H9 (cell line): ENCODE measurements around the gene ZBTB8OS. TPM values are rescaled to one million over a fixed set of nuclear protein-coding genes. Genes with fewer than 3 reads are reported as not detected.
"Not testable (repeated sequence)": the region's sequence is repeated elsewhere in the genome, so short reads cannot be mapped to it uniquely, and the experiment has no call there.

Experiments used
- DNase-seq: peaks from one replicate; pipeline ENCODE4 v3.0.0-alpha.2; 2017
- H2AFZ ChIP-seq: one replicate; pipeline ENCODE4 v1.6.1; 2013; ENCODE audit warnings: mild to moderate bottlenecking, low read length, control low read depth, moderate library complexity
- H2AK5ac ChIP-seq: 2 replicates; pipeline ENCODE4 v1.6.1; 2013; ENCODE audit warnings: low read length, control low read depth, mixed read lengths; ENCODE audit not compliant: insufficient read length
- H2BK120ac ChIP-seq: one replicate; pipeline ENCODE4 v1.6.1; 2013; ENCODE audit warnings: low read depth, mild to moderate bottlenecking, low read length, control low read depth, inconsistent platforms; ENCODE audit not compliant: poor library complexity, severe bottlenecking
- H2BK12ac ChIP-seq: 2 replicates; pipeline ENCODE4 v1.6.1; 2013; ENCODE audit warnings: low read length, control low read depth, mixed read lengths, low read depth; ENCODE audit not compliant: insufficient read length
- H2BK15ac ChIP-seq: 2 replicates; pipeline ENCODE4 v1.6.1; 2013; ENCODE audit warnings: low read depth, low read length, control low read depth
- H2BK20ac ChIP-seq: one replicate; pipeline ENCODE4 v1.6.1; 2013; ENCODE audit warnings: low read depth, mild to moderate bottlenecking, low read length, control low read depth, inconsistent platforms; ENCODE audit not compliant: poor library complexity, severe bottlenecking
- H2BK5ac ChIP-seq: 2 replicates; pipeline ENCODE4 v1.6.1; 2013; ENCODE audit warnings: low read length, control low read depth, mixed read lengths; ENCODE audit not compliant: insufficient read length
- H3K14ac ChIP-seq: 2 replicates; pipeline ENCODE4 v1.6.1; 2013; ENCODE audit warnings: low read length, control low read depth; ENCODE audit not compliant: insufficient read depth
- H3K18ac ChIP-seq: 2 replicates; pipeline ENCODE4 v1.6.1; 2013; ENCODE audit warnings: low read depth, mild to moderate bottlenecking, mixed read lengths, low read length, control low read depth; ENCODE audit not compliant: insufficient read length
- H3K23ac ChIP-seq: 2 replicates; pipeline ENCODE4 v1.6.1; 2013; ENCODE audit warnings: low read length, control low read depth, mixed read lengths, low read depth; ENCODE audit not compliant: insufficient read length
- H3K23me2 ChIP-seq: 2 replicates; pipeline ENCODE4 v1.6.1; 2013; ENCODE audit warnings: low read depth, mild to moderate bottlenecking, mixed read lengths, low read length, control low read depth; ENCODE audit not compliant: insufficient read length, poor library complexity, severe bottlenecking
- H3K27ac ChIP-seq: 2 replicates; pipeline ENCODE4 v1.5.1; 2013; ENCODE audit warnings: low read length, control low read depth, mixed read lengths, low read depth; ENCODE audit not compliant: insufficient read length
- H3K27me3 ChIP-seq: 2 replicates; pipeline ENCODE4 v1.6.1; 2013; ENCODE audit warnings: low read length, control low read depth, inconsistent platforms; ENCODE audit not compliant: insufficient read depth
- H3K4ac ChIP-seq: 2 replicates; pipeline ENCODE4 v1.6.1; 2013; ENCODE audit warnings: low read depth, mild to moderate bottlenecking, control low read depth, inconsistent platforms, low read length, moderate library complexity
- H3K4me1 ChIP-seq: 2 replicates; pipeline ENCODE4 v1.6.1; 2013; ENCODE audit warnings: low read length, control low read depth, inconsistent platforms; ENCODE audit not compliant: insufficient read depth
- H3K4me2 ChIP-seq: 2 replicates; pipeline ENCODE4 v1.6.1; 2013; ENCODE audit warnings: low read length, control low read depth, mixed read lengths; ENCODE audit not compliant: insufficient read length, insufficient read depth
- H3K56ac ChIP-seq: 2 replicates; pipeline ENCODE4 v1.6.1; 2013; ENCODE audit warnings: low read depth, mild to moderate bottlenecking, mixed read lengths, low read length, control low read depth; ENCODE audit not compliant: insufficient read length
- H3K79me1 ChIP-seq: 2 replicates; pipeline ENCODE4 v1.6.1; 2013; ENCODE audit warnings: low read depth, mild to moderate bottlenecking, moderate library complexity, low read length, control low read depth, inconsistent platforms; ENCODE audit not compliant: insufficient read depth, poor library complexity, severe bottlenecking
- H3K79me2 ChIP-seq: 2 replicates; pipeline ENCODE4 v1.6.1; 2013; ENCODE audit warnings: low read length, control low read depth, inconsistent platforms; ENCODE audit not compliant: insufficient read depth
- H3K9ac ChIP-seq: 2 replicates; pipeline ENCODE4 v1.6.1; 2013; ENCODE audit warnings: low read length, control low read depth, mixed read lengths; ENCODE audit not compliant: insufficient read length; ENCODE audit errors: extremely low read depth
- H3K9me3 ChIP-seq: one replicate; pipeline ENCODE4 v1.6.1; 2013; ENCODE audit warnings: low read depth, low read length, inconsistent platforms; ENCODE audit not compliant: control insufficient read depth
- H3T11ph ChIP-seq: one replicate; pipeline ENCODE4 v1.6.1; 2013; ENCODE audit warnings: mild to moderate bottlenecking, low read length, control low read depth, inconsistent platforms
- H4K20me1 ChIP-seq: one replicate; pipeline ENCODE4 v1.6.1; 2013; ENCODE audit not compliant: control insufficient read depth, insufficient read length, insufficient read depth
- H4K5ac ChIP-seq: 2 replicates; pipeline ENCODE4 v1.6.1; 2013; ENCODE audit warnings: low read depth, mild to moderate bottlenecking, mixed read lengths, low read length, control low read depth; ENCODE audit not compliant: insufficient read length
- H4K8ac ChIP-seq: replicated peaks from 2 replicates; pipeline ENCODE4 v1.6.1; 2013; ENCODE audit warnings: low read length, control low read depth, mixed read lengths, low read depth; ENCODE audit not compliant: insufficient read length
- H4K91ac ChIP-seq: 2 replicates; pipeline ENCODE4 v1.6.1; 2013; ENCODE audit warnings: low read depth, mild to moderate bottlenecking, moderate library complexity, mixed read lengths, low read length, control low read depth; ENCODE audit not compliant: insufficient read length
- H3K27ac Mint-ChIP-seq, 3 experiments: 2 replicates in 2 of 3; 3 replicates in 1 of 3; pipeline ENCODE4 v1.8.0; 2020 to 2021; ENCODE audit warnings: mixed read lengths in 3 of 3, mild to moderate bottlenecking in 1 of 3, moderate library complexity in 1 of 3
- H3K27me3 Mint-ChIP-seq: 2 replicates; pipeline ENCODE4 v1.8.0; 2021; ENCODE audit warnings: low read depth, mild to moderate bottlenecking, moderate library complexity, mixed read lengths
- H3K36me3 Mint-ChIP-seq, 3 experiments: 2 replicates in 2 of 3; 3 replicates in 1 of 3; pipeline ENCODE4 v1.8.0; 2020 to 2021; ENCODE audit warnings: low read depth in 3 of 3, mixed read lengths in 3 of 3; ENCODE audit not compliant: insufficient read depth in 1 of 3
- H3K4me1 Mint-ChIP-seq, 2 experiments: 2 replicates each; pipeline ENCODE4 v1.8.0; 2020; ENCODE audit warnings: mixed read lengths in 2 of 2
- H3K4me3 Mint-ChIP-seq, 2 experiments: 2 replicates in 1 of 2; 3 replicates in 1 of 2; pipeline ENCODE4 v1.8.0; 2020 to 2021; ENCODE audit warnings: mild to moderate bottlenecking in 2 of 2, mixed read lengths in 2 of 2, moderate library complexity in 1 of 2
- H3K9me3 Mint-ChIP-seq, 2 experiments: 2 replicates in 1 of 2; 3 replicates in 1 of 2; pipeline ENCODE4 v1.8.0; 2020; ENCODE audit warnings: mild to moderate bottlenecking in 2 of 2, mixed read lengths in 2 of 2, moderate library complexity in 1 of 2
- CTCF ChIP-seq: fragments of 200-600 bp; sonication (generic); conservative IDR thresholded peaks from 3 replicates; pipeline ENCODE4 v1.8.0; 2021; ENCODE audit warnings: antibody characterized with exemption, mild to moderate bottlenecking
- WGBS: extraction: QIAGEN DNeasy Blood & Tissue Kit; methylation state at CpG from one replicate; pipeline ENCODE4 v1.1.7; 2013; ENCODE audit warnings: missing lambda C conversion rate, low lambda C conversion rate, mixed read lengths; ENCODE audit not compliant: insufficient read length; ENCODE audit errors: extremely low coverage; 5-methylcytosine and 5-hydroxymethylcytosine counted together
- total RNA-seq: library from RNA; stranded (reverse); gene quantifications from 2 replicates; pipeline ENCODE4 v1.2.1, GENCODE V29; 2021

ZBTB8OS gene
- total RNA-seq, 1 experiment from 2014 or later, result 59.4 TPM

- H2AFZ ChIP-seq, result no peak overlapping the region
- H3K9me3 ChIP-seq, result no peaks in the 10 kb centered on the region
- no peak for DNase-seq
- H4K20me1 ChIP-seq, result no peaks in the 10 kb centered on the region
- no peak overlapping the region for H2BK120ac ChIP-seq
- no peak overlapping the region for H4K5ac ChIP-seq
- H2AK5ac ChIP-seq, result no peak overlapping the region
- TF ChIP-seq CTCF, result no peak
- no peak overlapping the region for H3T11ph ChIP-seq
- H3K9ac ChIP-seq, result no peak overlapping the region
- H2BK5ac ChIP-seq, result no peak overlapping the region
- no peak overlapping the region for H3K27ac Mint-ChIP-seq
- no peak overlapping the region for H3K56ac ChIP-seq
- H3K27me3 ChIP-seq, result no peaks in the 10 kb centered on the region
- no peak overlapping the region for H3K4ac ChIP-seq
- H3K27me3 Mint-ChIP-seq, result no peaks in the 10 kb centered on the region
- H3K4me1 Mint-ChIP-seq, result no peaks in the 10 kb centered on the region
- no CpG with 5 or more reads among the region's 3 CpGs for WGBS
- no peak overlapping the region for H4K8ac ChIP-seq
- peaks cover 67 to 96% (median 84%) of the 10 kb centered on the region in 3 experiments for H3K36me3 Mint-ChIP-seq
- H3K9me3 Mint-ChIP-seq, result no peaks in the 10 kb centered on the region
- H2BK15ac ChIP-seq, result no peak overlapping the region
- no peak overlapping the region for H3K14ac ChIP-seq
- H3K27ac ChIP-seq, result no peak overlapping the region
- H3K23me2 ChIP-seq, result no peaks in the 10 kb centered on the region
- no peak overlapping the region for H2BK12ac ChIP-seq
- no peak overlapping the region for H3K4me2 ChIP-seq
- no peak overlapping the region for H4K91ac ChIP-seq
- H3K23ac ChIP-seq, result no peak overlapping the region
- H3K4me1 ChIP-seq, result no peaks in the 10 kb centered on the region
- H3K4me3 Mint-ChIP-seq, result no peak overlapping the region
- H2BK20ac ChIP-seq, result no peak overlapping the region
- no peaks in the 10 kb centered on the region for H3K79me2 ChIP-seq
- no peak overlapping the region for H3K18ac ChIP-seq
- H3K79me1 ChIP-seq, result no peaks in the 10 kb centered on the region
Observed at GRCh38 chr1:32676945-32677344, 26.6 kb upstream of the ZBTB8OS start.

- H3K27ac ChIP-seq, H2BK12ac ChIP-seq, H3K14ac ChIP-seq, H3K4me2 ChIP-seq, H2BK20ac ChIP-seq, H2BK120ac ChIP-seq, H4K8ac ChIP-seq, H3T11ph ChIP-seq, H2BK15ac ChIP-seq, H3K9me3 ChIP-seq, H4K20me1 ChIP-seq, H3K56ac ChIP-seq, H3K4me1 ChIP-seq, H3K23me2 ChIP-seq, H2AFZ ChIP-seq, H3K23ac ChIP-seq, H3K27me3 Mint-ChIP-seq, H3K27me3 ChIP-seq, H3K9ac ChIP-seq, H4K91ac ChIP-seq, H3K4me3 Mint-ChIP-seq, H3K18ac ChIP-seq, H3K4ac ChIP-seq, H2BK5ac ChIP-seq, H4K5ac ChIP-seq, H3K4me1 Mint-ChIP-seq, H3K79me1 ChIP-seq, H2AK5ac ChIP-seq, DNase-seq, H3K9me3 Mint-ChIP-seq, H3K79me2 ChIP-seq: not testable (repeated sequence)
- Mint-ChIP-seq H3K27ac (peak overlapping the region in 1 of 3 experiments; percentile 74; a peak in 1 of 7 replicates), H3K36me3 (peaks cover 66 to 92% (median 89%) of the 10 kb centered on the region in 3 experiments)
- no CpG with 5 or more reads among the region's 5 CpGs for WGBS
Observed at GRCh38 chr1:32668716-32669115, 18.4 kb upstream of the ZBTB8OS start.
